DMS153 treated with DMSO at 0.1 percent for 48 hours (cell line): ENCODE data around the gene TSKS.
A peak's percentile ranks its signal among the peaks of the same experiment; 100 is the strongest.

ENCODE experiments used
- DNase-seq: peaks from one replicate; lab custom pipeline; 2025; ENCODE audit not compliant: unreplicated experiment; lab: John Stamatoyannopoulos, UW

TSKS gene

GRCh38 chr19:49763230-49763629 is at the start of gene TSKS:
Gene TSKS (minus strand): TSS chr19:49763306. CDS start chr19:49763247, 59 bp downstream.
- no peak for DNase-seq

- DNase-seq: no peak
Measured at GRCh38 chr19:49812452-49812996, 49.4 kb upstream of the TSKS start.

- no peak for DNase-seq
Measured at GRCh38 chr19:49811328-49811727, 48.2 kb upstream of the TSKS start.

- DNase-seq: no peak
Measured at GRCh38 chr19:49809941-49810389, 46.9 kb upstream of the TSKS start.

- DNase-seq: peak; percentile 70
Measured at GRCh38 chr19:49809160-49809940, 46.2 kb upstream of the TSKS start.

GRCh38 chr19:49808711-49809159 is 45.6 kb upstream of the TSKS start:
- peak; percentile 92 for DNase-seq

GRCh38 chr19:49807904-49808675 is 45.0 kb upstream of the TSKS start:
- DNase-seq: no peak

- DNase-seq: no peak
Measured at GRCh38 chr19:49807058-49807903, 44.2 kb upstream of the TSKS start.

- no peak for DNase-seq
Measured at GRCh38 chr19:49806620-49806959, 43.5 kb upstream of the TSKS start.

- DNase-seq: no peak
Measured at GRCh38 chr19:49805822-49806619, 42.9 kb upstream of the TSKS start.

GRCh38 chr19:49803529-49803856 is 40.4 kb upstream of the TSKS start:
- DNase-seq: no peak

GRCh38 chr19:49802836-49803528 is 39.9 kb upstream of the TSKS start:
- DNase-seq: peak; percentile 64

GRCh38 chr19:49801966-49802661 is 39.0 kb upstream of the TSKS start:
- DNase-seq: peak; percentile 91

- DNase-seq: no peak
Measured at GRCh38 chr19:49801401-49801888, 38.3 kb upstream of the TSKS start.

GRCh38 chr19:49800771-49801170 is 37.7 kb upstream of the TSKS start:
- no peak for DNase-seq

GRCh38 chr19:49799798-49800376 is 36.8 kb upstream of the TSKS start:
- DNase-seq: no peak

- no peak for DNase-seq
Measured at GRCh38 chr19:49799271-49799797, 36.2 kb upstream of the TSKS start.

- no peak for DNase-seq
Measured at GRCh38 chr19:49798574-49798973, 35.5 kb upstream of the TSKS start.
